CD4-positive, alpha-beta T cell (primary cell): ENCODE results near the gene C16orf95. TPM values are rescaled to one million over a fixed set of nuclear protein-coding genes. Genes with fewer than 3 reads are reported as not detected.

ENCODE experiments used
- ATAC-seq: fragments of 200-7000 bp; cut with Tn5 transposase; one replicate; pipeline ENCODE4 v1.10.0; 2022; ENCODE audit warnings: mild to moderate bottlenecking; ENCODE audit not compliant: poor library complexity
- CTCF ChIA-PET: fragments of 350-600 bp; sonication (Branson Sonifier 250); formaldehyde crosslinking; loops from one replicate; lab custom pipeline; 2021; ENCODE audit warnings: antibody characterized with exemption, inconsistent platforms; lab: Charles Lee
- POLR2A ChIA-PET: fragments of 350-600 bp; sonication (Branson Sonifier 250); formaldehyde crosslinking; loops from one replicate; lab custom pipeline; 2021; ENCODE audit warnings: antibody characterized with exemption, inconsistent platforms; lab: Charles Lee
- DNase-seq, 14 experiments: peaks; one replicate each; pipeline ENCODE4 v3.0.0-alpha.2; 2013 to 2020; ENCODE audit warnings: mixed read lengths in 2 of 14
- H3K27ac ChIP-seq, 2 donors: one replicate each; pipeline versions ENCODE4 v1.5.1 to v1.7.0; 2013; ENCODE audit warnings: low read length in 2 of 2, low read depth in 1 of 2, mild to moderate bottlenecking in 1 of 2
- H3K27me3 ChIP-seq, 2 experiments: 1 replicate in 1 of 2; 2 replicates in 1 of 2; pipeline versions ENCODE4 v1.6.1 to v1.7.0; 2013; ENCODE audit warnings: low read length in 2 of 2, control low read depth in 1 of 2, mild to moderate bottlenecking in 1 of 2, moderate library complexity in 1 of 2; ENCODE audit not compliant: insufficient read depth in 2 of 2, control insufficient read depth in 1 of 2
- H3K36me3 ChIP-seq: one replicate; pipeline ENCODE4 v1.6.1; 2013; ENCODE audit warnings: low read length, control low read depth; ENCODE audit not compliant: insufficient read depth
- H3K4me1 ChIP-seq: one replicate; pipeline ENCODE4 v1.6.1; 2013; ENCODE audit warnings: low read length, control low read depth; ENCODE audit not compliant: insufficient read depth
- H3K4me3 ChIP-seq: one replicate; pipeline ENCODE4 v1.5.1; 2013; ENCODE audit warnings: mild to moderate bottlenecking, low read length, moderate library complexity
- H3K9me3 ChIP-seq, 2 experiments: 1 replicate in 1 of 2; 2 replicates in 1 of 2; pipeline versions ENCODE4 v1.6.1 to v1.7.0; 2013; ENCODE audit warnings: low read length in 2 of 2, mild to moderate bottlenecking in 2 of 2, control low read depth in 1 of 2, moderate library complexity in 1 of 2; ENCODE audit not compliant: control insufficient read depth in 1 of 2, insufficient read depth in 1 of 2
- H3K27ac Mint-ChIP-seq: one replicate; pipeline ENCODE4 v1.8.0; 2020; ENCODE audit warnings: mixed read lengths
- H3K27me3 Mint-ChIP-seq: one replicate; pipeline ENCODE4 v1.8.0; 2021; ENCODE audit warnings: mixed read lengths
- H3K36me3 Mint-ChIP-seq: one replicate; pipeline ENCODE4 v1.8.0; 2021; ENCODE audit warnings: low read depth, mixed read lengths
- H3K4me1 Mint-ChIP-seq: one replicate; pipeline ENCODE4 v1.8.0; 2021; ENCODE audit warnings: low read depth, mixed read lengths
- H3K4me3 Mint-ChIP-seq: one replicate; pipeline ENCODE4 v1.8.0; 2020; ENCODE audit warnings: mild to moderate bottlenecking, mixed read lengths
- H3K9me3 Mint-ChIP-seq: one replicate; pipeline ENCODE4 v1.8.0; 2020; ENCODE audit warnings: mixed read lengths
- CTCF ChIP-seq: fragments of 200-600 bp; IDR thresholded peaks from one replicate; pipeline ENCODE4 v1.8.0; 2022; ENCODE audit warnings: antibody characterized with exemption, mild to moderate bottlenecking
- intact Hi-C, 2 experiments: fragments of 100-400 bp; cut with DNase I in 1 of 2; cut with micrococcal nuclease in 1 of 2; formaldehyde crosslinking; loops; one replicate each; pipeline versions ENCODE4 v1.15.1 to v1.9.0; 2023 to 2025; cut with DNase I, micrococcal nuclease
- total RNA-seq, 174 experiments: library from RNA in 2 of 174; stranded (reverse) in 2 of 174; gene quantifications; one replicate each; pipeline ENCODE4 v1.2.3 and lab custom pipeline; 2021 to 2026

C16orf95 gene
- total RNA-seq, 2 experiments from 2014 or later, result 0.74 to 1.2 TPM

DNA sequence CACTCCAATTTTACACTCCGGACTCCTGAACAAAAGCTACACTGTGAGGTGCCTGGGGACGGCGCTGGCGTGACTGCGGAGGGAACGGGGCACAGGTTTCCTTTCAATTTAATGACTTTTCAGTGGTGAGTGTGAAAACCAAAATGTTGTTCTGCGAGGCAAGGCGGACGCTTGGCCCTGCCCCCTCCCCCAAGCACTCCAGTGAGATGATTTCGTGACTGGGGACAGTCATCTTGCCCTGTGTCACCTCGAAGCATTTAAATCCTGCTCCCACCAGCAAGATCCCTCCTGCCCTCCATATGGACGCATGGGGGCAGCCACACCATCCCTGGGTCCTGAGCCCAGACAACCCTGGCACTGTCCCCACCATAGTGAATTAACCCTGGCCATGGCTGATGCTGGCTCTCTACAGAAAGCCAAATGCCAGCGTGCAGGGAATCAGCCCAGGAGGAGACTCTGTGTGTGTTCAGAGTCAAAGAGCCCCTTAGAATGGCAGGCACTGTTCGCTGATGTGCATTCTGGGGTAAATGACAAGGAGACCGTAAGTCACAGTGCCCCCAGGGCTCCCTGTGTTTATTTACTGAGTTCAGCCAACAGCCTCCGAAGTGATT is 41.0 kb downstream of the C16orf95 start:
- H3K36me3 ChIP-seq, result no peaks in the 10 kb centered on the region
- ChIA-PET POLR2A (no interaction called here), CTCF (no interaction called here)

DNA sequence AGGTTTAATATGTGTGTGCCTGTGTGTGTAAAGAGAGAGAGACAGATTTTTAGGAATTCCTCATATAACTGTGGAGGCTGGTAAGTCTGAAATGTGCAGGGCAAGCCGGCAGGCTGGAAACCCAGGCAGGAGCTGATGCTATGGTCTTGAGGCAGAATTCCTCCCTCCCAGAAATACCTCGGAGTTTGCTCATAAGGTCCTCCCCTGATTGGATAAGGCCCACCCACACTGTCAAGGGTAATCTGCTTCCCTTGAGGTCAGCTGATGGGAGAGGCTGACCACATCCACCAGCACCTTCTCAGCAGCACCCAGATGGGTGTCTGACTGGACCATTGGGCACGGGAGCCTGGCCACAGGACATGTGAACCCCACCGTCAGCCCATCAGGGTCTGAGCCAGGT is 42.4 kb downstream of the C16orf95 start:
- intact Hi-C loops, result loop anchor here in 1 of 2 experiments (5.0 kb wide), 1 partner anchor 712 kb away; no protein-coding TSS in a partner anchor
- no peaks in the 10 kb centered on the region for H3K9me3 Mint-ChIP-seq
- CTCF ChIA-PET, result no interaction called here

More for the DNA sequence above, 41.0 kb downstream of the C16orf95 start:
- Histone ChIP-seq H3K4me1 (no peaks in the 10 kb centered on the region), H3K27me3 (peaks cover 0 to 3% of the 10 kb centered on the region in 2 experiments), H3K9me3 (no peaks in the 10 kb centered on the region), H3K4me3 (no peak overlapping the region), H3K27ac (no peak overlapping the region)
- intact Hi-C loops, result loop anchor here in 1 of 2 experiments (5.0 kb wide), 1 partner anchor 714 kb away; no protein-coding TSS in a partner anchor
- Mint-ChIP-seq H3K27ac (no peak overlapping the region), H3K36me3 (no peaks in the 10 kb centered on the region), H3K4me1 (no peaks in the 10 kb centered on the region), H3K27me3 (peaks cover 5% of the 10 kb centered on the region), H3K9me3 (no peaks in the 10 kb centered on the region), H3K4me3 (no peak overlapping the region)
- TF ChIP-seq CTCF, result no peak
- ATAC-seq (no peak), DNase-seq (no peak)

DNA sequence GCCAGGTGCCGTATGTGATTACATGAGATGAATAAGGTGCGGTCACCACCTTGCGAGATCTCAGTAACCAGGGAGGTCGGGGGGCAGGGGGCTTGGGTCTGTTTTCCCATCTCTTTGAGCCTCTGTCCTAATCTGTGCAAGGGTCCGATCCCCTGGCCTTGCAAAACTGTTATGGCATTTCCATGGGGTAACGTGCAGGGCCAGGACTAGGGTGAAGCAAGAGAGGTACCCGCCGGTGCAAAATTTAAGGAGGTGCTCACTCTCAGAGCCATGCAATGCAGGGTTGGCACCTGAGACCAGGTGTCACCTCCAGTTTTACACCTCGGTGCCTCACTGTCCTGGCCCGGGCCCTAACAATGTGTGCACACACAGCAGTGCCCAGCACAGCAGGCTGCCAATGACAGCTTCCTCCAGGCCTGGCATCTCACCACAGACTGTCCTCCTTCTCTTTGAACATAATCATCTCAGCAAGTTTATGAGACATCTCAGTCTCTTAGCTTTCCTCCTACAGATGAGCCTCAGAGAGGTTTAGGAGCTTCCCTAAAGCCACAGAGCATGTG is 43.6 kb downstream of the C16orf95 start:
- no peak for ATAC-seq
- intact Hi-C loops, result no loop called here
- Histone ChIP-seq H3K4me1 (no peaks in the 10 kb centered on the region), H3K27me3 (peaks cover 0 to 3% of the 10 kb centered on the region in 2 experiments), H3K4me3 (no peak overlapping the region), H3K36me3 (no peaks in the 10 kb centered on the region), H3K9me3 (peaks cover 5 to 9% of the 10 kb centered on the region in 2 experiments), H3K27ac (no peak overlapping the region)
- H3K4me1 Mint-ChIP-seq, result no peaks in the 10 kb centered on the region
- no peak overlapping the region for H3K4me3 Mint-ChIP-seq
- no peak overlapping the region for H3K27ac Mint-ChIP-seq
- no peaks in the 10 kb centered on the region for H3K9me3 Mint-ChIP-seq
- peaks cover 2% of the 10 kb centered on the region for H3K27me3 Mint-ChIP-seq
- H3K36me3 Mint-ChIP-seq, result no peaks in the 10 kb centered on the region
- no peak for TF ChIP-seq CTCF
- POLR2A ChIA-PET, result no interaction called here
- CTCF ChIA-PET, result no interaction called here
- DNase-seq, result no peak

More for the DNA sequence above, 42.4 kb downstream of the C16orf95 start:
- Mint-ChIP-seq H3K27ac (no peak overlapping the region), H3K27me3 (peaks cover 5% of the 10 kb centered on the region), H3K4me3 (no peak overlapping the region), H3K36me3 (no peaks in the 10 kb centered on the region), H3K4me1 (no peaks in the 10 kb centered on the region)
- DNase-seq, result no peak
- no peaks in the 10 kb centered on the region for H3K9me3 ChIP-seq
- H3K27ac ChIP-seq, result no peak overlapping the region
- no peak overlapping the region for H3K4me3 ChIP-seq
- H3K36me3 ChIP-seq, result no peaks in the 10 kb centered on the region
- POLR2A ChIA-PET, result no interaction called here
- H3K4me1 ChIP-seq, result no peaks in the 10 kb centered on the region
- no peak for ATAC-seq
- TF ChIP-seq CTCF, result no peak
- peaks cover 0 to 3% of the 10 kb centered on the region in 2 experiments for H3K27me3 ChIP-seq
